Neural crest cell (in vitro differentiated cells): ENCODE measurements around the gene LCP1. TPM values are rescaled to one million over a fixed set of nuclear protein-coding genes. Genes with fewer than 3 reads are reported as not detected.
A peak's percentile ranks its signal among the peaks of the same experiment; 100 is the strongest.

ENCODE experiments used
- DNase-seq: peaks from one replicate; pipeline ENCODE4 v3.0.0; 2021; ENCODE audit warnings: low read depth, mixed read lengths, low spot score
- H3K27ac Mint-ChIP-seq: one replicate; pipeline ENCODE4 v1.8.0; 2021; ENCODE audit warnings: mild to moderate bottlenecking, mixed read lengths; ENCODE audit not compliant: unreplicated experiment
- H3K27me3 Mint-ChIP-seq: 2 replicates; pipeline ENCODE4 v1.8.0; 2021; ENCODE audit warnings: low read depth, mild to moderate bottlenecking, mixed read lengths
- H3K36me3 Mint-ChIP-seq: 2 replicates; pipeline ENCODE4 v1.8.0; 2021; ENCODE audit warnings: low read depth, mild to moderate bottlenecking, mixed read lengths
- H3K4me1 Mint-ChIP-seq: 2 replicates; pipeline ENCODE4 v1.8.0; 2021; ENCODE audit warnings: mixed read lengths
- H3K4me3 Mint-ChIP-seq: one replicate; pipeline ENCODE4 v1.8.0; 2021; ENCODE audit warnings: mild to moderate bottlenecking, mixed read lengths
- H3K9me3 Mint-ChIP-seq: 2 replicates; pipeline ENCODE4 v1.8.0; 2021; ENCODE audit warnings: mixed read lengths
- total RNA-seq: library from RNA; stranded (reverse); gene quantifications from 2 replicates; pipeline ENCODE4 v1.2.1, GENCODE V29; 2021
- TF ChIP-seq, protein P1 (sequence below): fragments of 200-600 bp; sonication (generic); conservative IDR thresholded peaks from 2 replicates; pipeline ENCODE4 v1.5.0; 2021; ENCODE audit warnings: antibody characterized with exemption, mild to moderate bottlenecking

LCP1 gene
- total RNA-seq, 1 donor from 2014 or later, result 7.6 TPM

DNA sequence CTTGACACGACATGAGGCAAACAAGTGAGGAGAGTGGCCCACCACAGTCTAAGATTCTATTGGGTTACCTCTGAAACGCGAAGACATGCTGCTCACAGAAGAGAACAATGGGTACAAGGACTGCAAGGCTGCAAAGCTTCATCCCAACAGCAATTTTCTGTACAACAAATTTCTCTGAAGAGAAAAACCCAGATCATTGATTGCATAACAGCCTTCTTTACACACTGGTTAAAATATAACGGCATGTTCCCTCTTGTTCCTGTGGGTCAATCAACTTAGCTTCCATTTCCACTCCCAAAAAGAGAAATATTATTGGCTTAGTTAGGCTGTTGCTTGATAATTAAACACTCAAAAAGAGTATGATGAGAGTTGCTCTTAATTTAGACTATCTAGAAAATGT lies 77.1 kb downstream of the LCP1 start, which contains the start of gene CPB2:
Gene CPB2, minus strand, starts transcription at position 166 of the 400 bp plus-strand sequence. Its CDS starts 24 bp downstream, at position 142.
- Mint-ChIP-seq H3K27me3 (no peaks in the 10 kb centered on the region), H3K27ac (no peak within 1 kb of the TSS), H3K4me1 (peaks cover 68% of the 10 kb centered on the region), H3K9me3 (peaks cover 5% of the 10 kb centered on the region), H3K36me3 (peaks cover 17% of the 10 kb centered on the region), H3K4me3 (no peak within 1 kb of the TSS)
- TF ChIP-seq, protein P1, sequence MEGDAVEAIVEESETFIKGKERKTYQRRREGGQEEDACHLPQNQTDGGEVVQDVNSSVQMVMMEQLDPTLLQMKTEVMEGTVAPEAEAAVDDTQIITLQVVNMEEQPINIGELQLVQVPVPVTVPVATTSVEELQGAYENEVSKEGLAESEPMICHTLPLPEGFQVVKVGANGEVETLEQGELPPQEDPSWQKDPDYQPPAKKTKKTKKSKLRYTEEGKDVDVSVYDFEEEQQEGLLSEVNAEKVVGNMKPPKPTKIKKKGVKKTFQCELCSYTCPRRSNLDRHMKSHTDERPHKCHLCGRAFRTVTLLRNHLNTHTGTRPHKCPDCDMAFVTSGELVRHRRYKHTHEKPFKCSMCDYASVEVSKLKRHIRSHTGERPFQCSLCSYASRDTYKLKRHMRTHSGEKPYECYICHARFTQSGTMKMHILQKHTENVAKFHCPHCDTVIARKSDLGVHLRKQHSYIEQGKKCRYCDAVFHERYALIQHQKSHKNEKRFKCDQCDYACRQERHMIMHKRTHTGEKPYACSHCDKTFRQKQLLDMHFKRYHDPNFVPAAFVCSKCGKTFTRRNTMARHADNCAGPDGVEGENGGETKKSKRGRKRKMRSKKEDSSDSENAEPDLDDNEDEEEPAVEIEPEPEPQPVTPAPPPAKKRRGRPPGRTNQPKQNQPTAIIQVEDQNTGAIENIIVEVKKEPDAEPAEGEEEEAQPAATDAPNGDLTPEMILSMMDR, result no peak
- DNase-seq, result no peak

DNA sequence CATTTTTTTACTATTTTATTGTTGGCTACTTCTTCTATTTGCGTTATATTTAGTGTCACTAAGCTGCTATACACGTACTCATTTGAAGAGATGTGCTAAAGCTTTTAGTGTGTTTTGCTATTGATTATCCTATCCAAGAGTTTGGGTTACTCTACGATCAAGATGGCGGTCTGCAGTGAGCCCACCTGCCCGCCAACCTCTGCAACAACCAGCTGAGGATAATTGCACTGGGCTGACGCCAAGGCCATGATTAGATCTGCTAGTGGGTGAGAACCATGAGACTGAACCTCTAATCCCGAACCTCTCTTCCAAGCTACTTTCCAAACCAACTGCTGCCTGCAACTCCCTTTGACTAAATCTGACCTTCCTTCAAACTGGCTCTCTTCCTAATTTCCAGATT lies 78.9 kb downstream of the LCP1 start:
- Mint-ChIP-seq H3K27ac (no peak overlapping the region), H3K4me3 (no peak overlapping the region), H3K9me3 (peaks cover 8% of the 10 kb centered on the region), H3K4me1 (peaks cover 52% of the 10 kb centered on the region), H3K36me3 (peaks cover 29% of the 10 kb centered on the region), H3K27me3 (no peaks in the 10 kb centered on the region)
- TF ChIP-seq, protein P1, result no peak
- DNase-seq, result no peak

DNA sequence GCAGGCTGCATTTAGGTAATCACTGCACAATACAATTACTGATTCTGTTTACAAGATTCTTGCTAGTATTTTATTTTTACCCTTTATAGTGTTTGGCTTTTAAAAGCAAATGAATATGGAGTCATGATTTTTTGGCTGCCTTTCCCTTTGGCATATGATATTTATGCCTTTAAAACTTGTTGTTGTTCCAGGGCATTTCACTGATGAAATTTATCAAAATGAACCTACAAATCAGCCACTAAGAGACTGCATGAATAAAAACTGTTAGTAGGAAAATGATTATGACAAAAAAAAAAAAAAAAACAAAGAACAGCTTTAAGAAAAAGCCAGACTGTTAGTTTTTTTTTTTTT lies 79.7 kb downstream of the LCP1 start:
- H3K27me3 Mint-ChIP-seq, result no peaks in the 10 kb centered on the region
- H3K9me3 Mint-ChIP-seq, result peaks cover 8% of the 10 kb centered on the region
- TF ChIP-seq, protein P1, result no peak
- peaks cover 37% of the 10 kb centered on the region for H3K36me3 Mint-ChIP-seq
- H3K4me3 Mint-ChIP-seq, result peak overlapping the region; percentile 3
- H3K27ac Mint-ChIP-seq, result no peak overlapping the region
- H3K4me1 Mint-ChIP-seq, result peaks cover 44% of the 10 kb centered on the region
- no peak for DNase-seq

DNA sequence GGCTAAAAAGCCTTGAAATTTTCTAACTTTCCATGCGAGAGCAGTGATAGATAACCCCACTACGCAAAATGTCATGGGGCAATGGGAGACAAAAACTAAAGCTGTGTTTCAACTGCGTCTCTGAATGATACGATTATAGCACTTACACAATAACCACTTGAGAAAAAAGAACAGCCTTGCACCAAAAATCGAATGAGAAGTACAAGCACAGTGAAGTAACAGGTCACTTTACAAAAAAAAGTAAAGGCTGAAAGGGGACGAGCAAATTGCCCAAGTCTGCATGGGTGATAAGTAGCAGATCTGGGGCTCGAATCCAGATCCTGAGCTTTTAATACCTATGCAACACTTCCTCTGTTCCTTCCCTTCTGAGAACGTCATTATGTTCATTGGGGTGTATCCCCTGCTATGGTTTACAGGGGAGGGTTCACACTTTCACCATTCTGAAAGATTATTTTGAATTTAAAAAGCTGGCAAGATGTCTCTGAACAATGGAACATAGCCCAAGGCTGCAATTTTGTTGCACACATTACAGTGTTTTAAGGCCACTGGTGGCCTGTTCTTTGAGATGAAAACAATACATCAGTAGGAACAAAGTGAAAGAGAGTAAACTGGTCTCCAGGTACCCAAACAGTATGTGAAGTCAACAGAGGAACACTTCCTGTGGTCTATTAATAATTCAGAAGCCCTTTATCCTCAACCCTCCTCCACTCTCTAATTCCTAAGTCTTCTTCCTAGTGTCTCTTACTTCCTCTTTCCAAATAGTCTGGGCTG lies 80.3 kb downstream of the LCP1 start:
- TF ChIP-seq, protein P1, result no peak
- Mint-ChIP-seq H3K9me3 (peaks cover 8% of the 10 kb centered on the region), H3K4me1 (peaks cover 39% of the 10 kb centered on the region), H3K36me3 (peaks cover 39% of the 10 kb centered on the region), H3K27ac (peak overlapping the region; percentile 76), H3K27me3 (no peaks in the 10 kb centered on the region), H3K4me3 (peak overlapping the region; percentile 3)
- DNase-seq, result no peak

DNA sequence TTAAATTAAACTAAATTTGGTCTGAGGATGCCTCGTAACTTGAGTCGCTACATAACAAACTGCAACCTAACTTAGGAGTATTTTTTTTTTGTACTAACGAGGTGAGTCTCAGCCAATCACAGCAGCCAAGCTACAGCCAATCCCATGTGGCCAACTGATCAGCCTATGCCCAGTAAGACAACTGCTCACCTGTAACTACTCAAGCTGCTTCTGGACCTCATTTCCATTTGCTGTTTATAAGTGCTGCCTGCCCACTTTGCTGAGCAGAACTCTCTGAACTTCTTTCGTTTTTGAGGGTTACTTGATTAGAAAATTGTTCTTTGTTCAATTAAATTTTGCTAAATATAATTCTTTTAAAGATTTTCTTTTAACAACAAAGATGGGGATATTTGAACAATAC lies 81.0 kb downstream of the LCP1 start:
- Mint-ChIP-seq H3K27me3 (no peaks in the 10 kb centered on the region), H3K4me3 (no peak overlapping the region), H3K4me1 (peaks cover 34% of the 10 kb centered on the region), H3K27ac (no peak overlapping the region), H3K9me3 (peaks cover 8% of the 10 kb centered on the region), H3K36me3 (peaks cover 39% of the 10 kb centered on the region)
- TF ChIP-seq, protein P1, result no peak
- no peak for DNase-seq
